ENCODE data around the gene CLPTM1L. TPM values are rescaled to one million over a fixed set of nuclear protein-coding genes. Genes with fewer than 3 reads are reported as not detected.

The CLPTM1L gene
- total RNA-seq, 3 donors from 2014 or later = 86.6 to 101 (median 97.6) TPM

DNA sequence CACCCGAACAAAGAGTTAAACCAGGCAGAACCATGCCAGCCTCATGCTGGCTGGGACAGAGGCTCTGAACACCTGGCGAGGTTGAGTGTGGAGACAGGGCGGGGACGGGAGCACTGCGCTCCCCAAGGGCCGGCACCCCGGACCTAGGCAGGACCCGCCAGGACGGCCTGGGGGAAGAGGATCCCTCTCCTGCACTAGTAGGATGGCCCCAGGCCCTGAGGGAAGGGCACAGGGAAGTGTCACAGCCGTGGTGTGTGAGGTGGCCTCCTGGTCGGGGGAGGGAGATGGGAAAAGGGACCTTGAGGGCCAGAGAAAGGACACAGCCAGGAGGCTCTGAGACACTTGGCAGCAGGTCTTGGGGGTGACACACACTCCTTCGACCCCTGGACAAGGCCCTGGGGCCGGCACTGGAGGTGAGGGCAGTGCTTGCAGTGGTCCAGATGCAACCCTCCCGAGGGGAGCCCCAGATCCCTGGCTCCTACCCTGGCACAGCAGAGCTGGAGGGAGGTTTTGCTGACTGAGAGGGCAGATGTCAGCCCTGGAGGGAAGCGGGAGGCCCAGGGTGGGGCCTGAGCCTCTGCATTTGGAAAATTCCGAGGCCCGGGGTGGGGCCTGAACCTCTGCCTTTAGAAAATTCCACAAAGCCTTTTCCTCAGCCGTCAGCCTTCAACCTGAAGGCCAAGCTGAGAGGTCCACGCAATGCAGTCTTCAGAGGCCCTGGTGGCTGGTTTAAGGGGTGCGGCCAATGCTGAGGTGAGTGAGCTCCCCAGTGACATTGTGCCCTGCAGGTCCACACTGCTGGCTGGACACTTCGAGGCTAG lies 25.3 kb downstream of the CLPTM1L start:
- Histone ChIP-seq H3K9me3 (no peaks in the 10 kb centered on the region), H3K36me3 (ENCODE audit: low read depth) (peaks cover 5% of the 10 kb centered on the region), H3K4me3 (no peak overlapping the region), H3K4me1 (ENCODE audit: low read depth) (peaks cover 29% of the 10 kb centered on the region)
- no peak for TF ChIP-seq CTCF (IDR thresholded peaks at IDR 0.05)
- intact Hi-C loops (cut with DNase I, micrococcal nuclease) = no loop called here
- DNase-seq (peak in 1 of 3 donors; percentile 30), ATAC-seq (no peak)

GRCh38 chr5:1318659-1319251 lies 26.1 kb downstream of the CLPTM1L start:
- intact Hi-C loops (cut with DNase I, micrococcal nuclease) = no loop called here
- Histone ChIP-seq H3K9me3 (no peaks in the 10 kb centered on the region), H3K4me1 (ENCODE audit: low read depth) (peaks cover 37% of the 10 kb centered on the region), H3K4me3 (no peak overlapping the region), H3K36me3 (ENCODE audit: low read depth) (peaks cover 5% of the 10 kb centered on the region)
- ATAC-seq (no peak), DNase-seq (peak in 1 of 3 donors; percentile 50)
- TF ChIP-seq CTCF (IDR thresholded peaks at IDR 0.05) = no peak

- Histone ChIP-seq H3K4me3 (no peak overlapping the region), H3K36me3 (ENCODE audit: low read depth) (peaks cover 5% of the 10 kb centered on the region), H3K9me3 (no peaks in the 10 kb centered on the region), H3K4me1 (ENCODE audit: low read depth) (peaks cover 41% of the 10 kb centered on the region)
- intact Hi-C loops (cut with DNase I, micrococcal nuclease) = no loop called here
- no peak for TF ChIP-seq CTCF (IDR thresholded peaks at IDR 0.05)
- DNase-seq (peak in 1 of 3 donors; percentile 22), ATAC-seq (no peak)
These were observed 26.9 kb downstream of the CLPTM1L start for GRCh38 chr5:1317921-1318565.

- no peaks in the 10 kb centered on the region for H3K36me3 ChIP-seq (ENCODE audit: low read depth)
- peak; percentile 1 for ATAC-seq
- H3K9me3 ChIP-seq = no peaks in the 10 kb centered on the region
- peak in 1 of 3 donors; percentile 31 for DNase-seq
- H3K4me3 ChIP-seq = no peak overlapping the region
- intact Hi-C loops (cut with DNase I, micrococcal nuclease) = no loop called here
- peaks cover 41% of the 10 kb centered on the region for H3K4me1 ChIP-seq (ENCODE audit: low read depth)
- no peak for TF ChIP-seq CTCF (IDR thresholded peaks at IDR 0.05)
These were observed 28.1 kb downstream of the CLPTM1L start for GRCh38 chr5:1316588-1317340.

All from mucosa of descending colon (tissue), 3 donors.